ENCODE measurements around the gene PGAP1.

The PGAP1 gene

DNA sequence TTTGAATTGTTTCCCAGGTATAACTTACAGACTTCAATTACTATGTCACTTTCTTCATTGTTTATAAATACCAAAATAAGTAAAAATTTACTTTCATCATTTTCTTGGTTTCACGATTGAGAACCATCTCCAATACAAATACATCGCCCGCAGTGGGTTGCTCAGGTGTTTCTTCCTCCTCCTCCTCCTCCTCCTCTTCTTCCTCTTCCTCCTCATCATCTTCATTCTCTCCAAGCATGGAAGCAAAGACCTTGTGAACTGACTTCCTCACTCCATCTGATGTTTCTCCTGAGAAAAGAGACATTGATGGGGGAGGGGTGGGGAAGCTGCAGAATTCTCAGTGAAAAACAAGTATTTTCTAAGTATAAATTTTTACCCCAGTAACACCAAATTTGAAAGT is 133.6 kb downstream of the PGAP1 start:
- DNase-seq, result no peak

DNA sequence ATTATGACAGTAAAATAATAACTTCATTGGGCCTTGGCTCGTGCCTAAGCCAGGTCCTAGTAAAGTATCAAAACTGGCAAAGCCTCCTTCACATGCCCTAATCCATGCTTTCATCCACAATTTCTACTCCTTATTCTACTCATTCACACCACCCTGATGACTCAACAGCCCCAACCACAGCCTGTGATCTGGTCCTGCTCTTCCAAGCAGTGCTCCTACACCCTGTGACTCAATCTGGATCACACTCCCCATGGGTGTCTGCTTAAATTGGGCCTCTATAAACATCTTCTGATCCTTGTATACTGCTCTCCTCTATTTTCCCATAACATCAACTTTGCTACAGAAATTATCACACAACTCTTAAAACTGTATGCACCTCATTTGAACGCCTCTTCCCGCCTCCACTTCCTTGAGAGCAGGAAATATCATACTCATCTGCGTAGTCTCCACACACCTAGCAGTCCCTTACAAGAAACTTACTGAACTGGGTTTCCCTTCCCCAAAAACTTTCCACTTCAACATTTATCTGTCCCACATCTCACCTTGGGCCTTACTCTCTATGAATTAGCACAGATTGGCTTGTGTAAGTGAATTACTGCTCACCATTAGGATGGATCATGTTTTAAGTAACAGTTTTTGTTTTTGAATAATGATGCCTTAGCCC is 142.9 kb downstream of the PGAP1 start:
- no peak for DNase-seq
